Astrocyte of the spinal cord (primary cell): ENCODE data around the gene SMYD3.

Source experiments
- DNase-seq: peaks from one replicate; pipeline ENCODE4 v3.0.0; 2011; ENCODE audit warnings: low read depth, low spot score
- H3K4me3 ChIP-seq: 2 replicates; pipeline ENCODE4 v1.5.1; 2011; ENCODE audit warnings: low read depth, mild to moderate bottlenecking, low read length, moderate library complexity
- in situ Hi-C: cut with HindIII; loops from 2 replicates; pipeline ENCODE4 v1.10.0; 2017; ENCODE audit warnings: low sequenced_read_pairs
- TF ChIP-seq, protein P1 (sequence below): IDR thresholded peaks from 2 replicates; pipeline ENCODE4 v1.5.1; 2012; ENCODE audit warnings: low read depth, mild to moderate bottlenecking, low read length, inconsistent platforms

Gene SMYD3

DNA sequence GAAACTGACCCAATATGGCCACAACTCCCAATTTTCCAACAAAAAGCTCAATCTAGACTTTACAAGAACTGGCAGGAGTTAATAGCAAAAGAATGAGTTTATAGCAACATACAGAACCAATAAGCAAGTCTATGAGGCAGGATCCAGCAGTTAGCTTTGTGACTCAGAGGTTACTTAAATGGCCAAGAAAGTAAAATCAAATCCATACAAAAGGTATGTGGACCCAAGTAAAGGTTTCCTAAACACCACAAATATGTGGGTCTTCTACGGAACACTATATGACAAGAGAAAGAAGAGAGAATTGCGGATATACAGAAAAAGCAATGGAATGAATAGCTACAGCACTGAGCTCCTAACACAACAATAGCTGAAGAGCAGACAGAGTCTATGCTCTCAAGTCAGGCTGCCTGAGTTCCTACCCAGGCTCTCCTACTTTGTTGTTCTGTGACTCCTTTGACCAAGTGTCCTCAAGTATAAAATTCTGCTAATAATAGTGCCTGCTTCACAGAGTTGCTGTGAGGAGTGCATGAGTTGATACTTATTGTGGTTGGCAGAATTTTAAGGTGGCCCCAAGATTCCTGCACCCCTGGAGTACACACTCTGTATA lies 204.3 kb downstream of the SMYD3 start:
- H3K4me3 ChIP-seq, result no peak overlapping the region
- peak; percentile 52 for DNase-seq
- TF ChIP-seq, protein P1, sequence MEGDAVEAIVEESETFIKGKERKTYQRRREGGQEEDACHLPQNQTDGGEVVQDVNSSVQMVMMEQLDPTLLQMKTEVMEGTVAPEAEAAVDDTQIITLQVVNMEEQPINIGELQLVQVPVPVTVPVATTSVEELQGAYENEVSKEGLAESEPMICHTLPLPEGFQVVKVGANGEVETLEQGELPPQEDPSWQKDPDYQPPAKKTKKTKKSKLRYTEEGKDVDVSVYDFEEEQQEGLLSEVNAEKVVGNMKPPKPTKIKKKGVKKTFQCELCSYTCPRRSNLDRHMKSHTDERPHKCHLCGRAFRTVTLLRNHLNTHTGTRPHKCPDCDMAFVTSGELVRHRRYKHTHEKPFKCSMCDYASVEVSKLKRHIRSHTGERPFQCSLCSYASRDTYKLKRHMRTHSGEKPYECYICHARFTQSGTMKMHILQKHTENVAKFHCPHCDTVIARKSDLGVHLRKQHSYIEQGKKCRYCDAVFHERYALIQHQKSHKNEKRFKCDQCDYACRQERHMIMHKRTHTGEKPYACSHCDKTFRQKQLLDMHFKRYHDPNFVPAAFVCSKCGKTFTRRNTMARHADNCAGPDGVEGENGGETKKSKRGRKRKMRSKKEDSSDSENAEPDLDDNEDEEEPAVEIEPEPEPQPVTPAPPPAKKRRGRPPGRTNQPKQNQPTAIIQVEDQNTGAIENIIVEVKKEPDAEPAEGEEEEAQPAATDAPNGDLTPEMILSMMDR, result no peak
- in situ Hi-C loops, result no loop called here

DNA sequence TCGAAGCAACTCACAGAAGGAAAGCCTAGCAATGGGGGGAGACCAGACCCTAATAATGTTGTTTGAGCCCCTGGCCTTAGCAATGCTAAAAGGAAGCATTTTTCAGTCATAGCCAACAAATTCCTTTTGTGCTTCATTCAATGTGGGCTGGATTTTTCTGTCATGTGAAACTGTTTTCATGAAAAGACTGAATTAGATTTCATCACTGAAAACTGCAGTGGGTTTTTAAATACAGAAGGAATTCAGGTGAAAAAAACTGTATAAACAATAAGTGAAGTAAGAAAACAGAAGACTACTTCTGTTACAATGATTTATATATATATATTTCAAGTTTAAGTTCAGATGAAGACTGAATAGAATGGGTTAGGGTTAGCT lies 204.8 kb downstream of the SMYD3 start:
- in situ Hi-C loops, result no loop called here
- no peak for DNase-seq
- TF ChIP-seq, protein P1, result no peak
- no peak overlapping the region for H3K4me3 ChIP-seq

DNA sequence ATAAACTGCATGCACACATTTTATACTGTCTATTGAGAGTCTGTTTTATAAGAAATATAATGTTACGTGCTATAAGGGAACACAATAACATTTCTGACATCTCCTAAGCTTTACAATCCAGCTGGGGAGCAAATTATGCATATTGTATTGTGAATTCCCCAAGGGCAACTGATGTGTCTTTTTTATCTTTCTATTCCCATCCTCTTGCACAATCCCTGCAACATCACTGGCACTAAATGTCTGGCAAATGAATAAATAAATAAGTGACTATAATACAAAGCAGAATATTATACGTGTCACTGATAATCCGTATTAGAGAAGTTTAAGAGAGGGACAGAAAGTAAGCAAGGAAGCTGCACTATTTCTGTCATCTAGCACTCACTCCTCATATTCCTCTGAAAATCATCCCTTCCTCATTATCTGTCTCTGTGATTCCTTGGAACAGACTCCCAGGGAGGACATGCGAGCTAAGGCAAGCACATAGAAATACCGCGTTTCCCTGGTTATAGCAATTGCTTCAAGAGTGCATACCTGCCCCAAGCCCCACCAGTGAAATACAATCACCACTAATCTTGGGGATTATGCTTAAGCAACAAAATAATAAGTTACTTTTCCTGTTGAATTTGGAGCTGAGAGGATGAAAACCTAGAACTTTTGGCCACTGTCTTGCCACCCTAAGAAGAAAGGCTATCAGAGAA lies 205.4 kb downstream of the SMYD3 start:
- H3K4me3 ChIP-seq, result no peak overlapping the region
- DNase-seq, result no peak
- in situ Hi-C loops, result no loop called here
- TF ChIP-seq, protein P1, result no peak

DNA sequence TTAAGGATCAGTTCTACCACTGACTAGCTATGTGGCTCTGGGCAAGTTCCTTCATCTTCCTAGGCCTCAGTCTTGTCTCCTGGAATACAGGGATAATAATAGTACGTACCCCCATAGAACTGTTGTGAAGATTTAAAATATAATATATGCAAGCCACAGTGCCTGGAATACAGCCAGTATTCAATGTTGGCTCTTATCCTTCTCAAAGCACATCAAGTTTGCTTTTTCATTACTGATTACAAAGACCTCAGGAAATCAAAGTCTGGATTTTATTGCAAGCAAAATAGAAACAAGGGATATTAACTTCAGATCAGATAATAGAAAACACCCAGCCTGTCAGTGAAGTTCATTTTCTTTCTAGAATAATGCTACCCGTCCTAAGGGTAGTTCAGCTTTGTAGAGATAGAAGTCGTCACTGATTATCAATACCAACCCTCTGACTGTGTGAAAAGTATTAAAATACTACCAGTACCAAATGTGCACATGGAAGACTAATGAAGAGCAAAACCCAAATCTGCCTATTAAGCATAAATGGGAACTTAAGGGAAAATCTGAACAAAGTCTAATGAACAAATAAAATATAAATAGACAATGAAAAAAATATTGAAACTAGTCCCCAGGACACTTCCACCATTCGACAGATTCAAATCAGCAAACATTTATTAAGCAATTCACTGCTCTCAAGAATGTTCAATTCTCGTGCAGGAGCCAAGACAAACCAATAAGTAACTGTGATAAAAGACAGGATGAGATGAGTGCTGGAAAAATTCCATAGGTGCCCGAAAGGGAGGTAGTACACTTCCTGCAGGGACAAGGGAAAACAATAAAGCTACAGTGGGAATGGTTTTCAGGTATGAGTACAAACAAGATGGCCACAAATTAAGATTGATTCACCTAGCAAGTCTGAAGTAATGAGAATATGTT lies 206.2 kb downstream of the SMYD3 start:
- in situ Hi-C loops, result no loop called here
- TF ChIP-seq, protein P1, result no peak
- no peak for DNase-seq
- no peak overlapping the region for H3K4me3 ChIP-seq

DNA sequence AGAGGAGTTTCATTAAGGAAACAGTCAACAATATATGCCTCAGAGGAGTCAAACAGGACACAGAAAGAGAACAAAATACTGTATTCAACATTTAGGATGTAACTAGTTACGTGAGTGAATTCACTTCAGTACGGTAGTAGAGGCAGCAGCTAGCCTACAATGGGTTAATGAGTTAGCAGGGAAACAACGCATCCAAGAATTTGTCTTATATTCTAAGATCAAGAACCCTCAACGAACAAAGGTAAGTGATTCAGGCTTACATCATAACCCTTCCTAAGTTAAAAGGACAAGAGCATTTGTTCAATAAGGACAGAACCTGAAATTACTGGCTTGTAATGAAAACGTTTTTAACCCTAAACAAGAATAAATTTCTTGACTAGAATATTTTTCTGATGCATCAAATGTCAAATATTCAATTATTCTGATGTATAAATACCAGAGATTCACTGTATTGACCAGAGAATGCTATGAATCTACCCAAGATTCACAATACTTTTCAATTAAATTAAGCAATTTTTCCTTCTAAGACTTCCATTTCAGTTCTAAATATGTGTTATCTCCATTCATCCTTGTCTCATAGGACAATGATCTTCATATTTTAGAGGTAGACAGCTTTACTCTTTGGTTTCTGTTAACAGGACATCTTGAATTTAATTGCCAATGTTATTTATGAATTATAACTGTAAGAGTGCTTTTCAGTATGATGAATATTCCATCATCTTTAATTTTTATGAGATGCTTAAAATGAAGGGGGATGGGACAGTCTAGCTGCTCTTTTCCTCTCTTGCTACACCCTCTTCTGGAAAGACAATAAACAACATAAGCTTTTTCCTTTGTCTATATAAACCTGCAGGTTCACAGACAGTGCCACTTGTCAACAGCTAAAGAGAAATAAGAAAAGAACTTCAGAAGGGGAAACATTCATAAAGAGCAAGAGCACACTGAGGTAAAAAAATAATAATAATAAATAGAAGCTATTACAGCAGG lies 209.5 kb downstream of the SMYD3 start:
- in situ Hi-C loops, result no loop called here
- no peak overlapping the region for H3K4me3 ChIP-seq
- TF ChIP-seq, protein P1, result no peak
- no peak for DNase-seq

DNA sequence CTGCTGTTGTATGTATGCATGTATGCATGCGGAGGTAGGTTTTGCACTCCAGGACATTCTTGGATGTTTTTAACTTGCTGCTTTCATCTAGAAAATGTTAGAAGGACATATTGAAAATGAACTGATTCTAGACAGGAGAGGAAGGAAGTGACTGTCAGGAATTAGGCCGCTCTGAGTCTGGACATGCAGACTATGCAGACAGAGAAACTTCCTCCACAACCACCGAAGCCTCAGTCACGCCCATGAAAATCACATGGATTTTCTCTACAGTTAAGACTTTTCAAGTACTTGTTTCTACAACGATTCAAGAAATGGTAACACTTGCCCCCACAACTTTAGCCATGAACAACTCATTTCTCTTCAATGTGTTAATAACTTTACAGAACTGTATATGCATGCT lies 211.1 kb downstream of the SMYD3 start:
- in situ Hi-C loops, result no loop called here
- H3K4me3 ChIP-seq, result no peak overlapping the region
- no peak for DNase-seq
- TF ChIP-seq, protein P1, result no peak
